HepG2 (cell line): Measurements from ENCODE around the gene TGM5. TPM values are rescaled to one million over a fixed set of nuclear protein-coding genes. Genes with fewer than 3 reads are reported as not detected.

Experiments
- ATAC-seq: fragments of 200-7000 bp; cut with Tn5 transposase; 3 replicates; pipeline ENCODE4 v1.9.1; 2020; ENCODE audit warnings: mild to moderate bottlenecking, moderate library complexity
- BruUV-seq: library from RNA; stranded (reverse); fragments of 400-500 nt; replicated peaks from 2 replicates; lab custom pipeline; 2021; lab: Mats Ljungman, UMichigan
- CTCF ChIA-PET: fragments of 300-600 bp; formaldehyde crosslinking; extraction: SDS; loops from one replicate; lab custom pipeline; 2021; ENCODE audit warnings: low total read pairs, inconsistent platforms, low intra/inter-chr PET ratio; lab: Yijun Ruan, JAX
- POLR2A ChIA-PET: fragments of 350-600 bp; sonication (Branson Sonifier 250); formaldehyde crosslinking; loops from one replicate; lab custom pipeline; 2020; ENCODE audit warnings: antibody characterized with exemption, inconsistent platforms; lab: Yijun Ruan, JAX
- DNase-seq: peaks from one replicate; pipeline ENCODE4 v3.0.0-alpha.2; 2015; ENCODE audit warnings: low spot score
- FAIRE-seq: peaks from 3 replicates; lab custom pipeline; 2011; peaks lifted over from hg19 to GRCh38; lab: Jason Lieb, UNC
- H2AFZ ChIP-seq: one replicate; pipeline ENCODE4 v1.6.1; 2011; ENCODE audit warnings: low read length, inconsistent platforms
- H3K27ac ChIP-seq: fragments of 300-600 bp; 3 replicates; pipeline ENCODE4 v1.8.0; 2011; ENCODE audit warnings: mixed run types, mild to moderate bottlenecking, mixed read lengths, low read length, inconsistent platforms; ENCODE audit not compliant: insufficient read depth; ENCODE audit errors: extremely low read length
- H3K27me3 ChIP-seq, 2 experiments: fragments of 200-600 bp in 1 of 2; 2 replicates in 1 of 2; 3 replicates in 1 of 2; pipeline versions ENCODE4 v1.6.0 to v1.8.0; 2011; ENCODE audit warnings: low read length in 2 of 2, mild to moderate bottlenecking in 2 of 2, moderate library complexity in 2 of 2, inconsistent platforms in 1 of 2; ENCODE audit not compliant: insufficient read depth in 2 of 2, control insufficient read depth in 1 of 2
- H3K36me3 ChIP-seq, 2 experiments: fragments of 200-600 bp in 1 of 2; replicated peaks in 1 of 2; 2 replicates in 1 of 2; 3 replicates in 1 of 2; pipeline versions ENCODE4 v1.5.1 to v1.8.0; 2011; ENCODE audit warnings: low read length in 2 of 2, inconsistent platforms in 1 of 2; ENCODE audit not compliant: insufficient read depth in 2 of 2, control insufficient read depth in 1 of 2
- H3K4me1 ChIP-seq: 2 replicates; pipeline ENCODE4 v1.5.1; 2012; ENCODE audit warnings: low read length, inconsistent platforms; ENCODE audit not compliant: insufficient read depth
- H3K4me2 ChIP-seq: 2 replicates; pipeline ENCODE4 v1.6.0; 2011; ENCODE audit warnings: low read depth, low read length, inconsistent platforms
- H3K4me3 ChIP-seq, 3 experiments: fragments of 200-600 bp in 1 of 3; sonication (generic), shearing (Covaris generic) in 1 of 3; replicated peaks in 1 of 3; 2 replicates each; pipeline ENCODE4 v1.5.1; 2011 to 2016; ENCODE audit warnings: low read length in 3 of 3, inconsistent platforms in 2 of 3, low read depth in 2 of 3, mild to moderate bottlenecking in 2 of 3, control low read depth in 1 of 3, mixed read lengths in 1 of 3; ENCODE audit not compliant: insufficient read depth in 1 of 3
- H3K79me2 ChIP-seq: one replicate; pipeline ENCODE4 v1.6.1; 2011; ENCODE audit warnings: low read length, inconsistent platforms; ENCODE audit not compliant: insufficient read depth
- H3K9ac ChIP-seq: 2 replicates; pipeline ENCODE4 v1.6.0; 2011; ENCODE audit warnings: mild to moderate bottlenecking, low read depth, low read length, inconsistent platforms; ENCODE audit not compliant: insufficient read depth
- H3K9me3 ChIP-seq: 2 replicates; pipeline ENCODE4 v1.5.1; 2012; ENCODE audit warnings: mild to moderate bottlenecking, low read length
- H4K20me1 ChIP-seq: 2 replicates; pipeline ENCODE4 v1.6.0; 2011; ENCODE audit warnings: inconsistent platforms, mild to moderate bottlenecking, low read length, moderate library complexity; ENCODE audit not compliant: insufficient read depth
- DNMT1 ChIP-seq: sonication (generic); formaldehyde crosslinking; IDR thresholded peaks from 2 replicates; pipeline ENCODE4 v1.5.1; 2020; ENCODE audit warnings: mild to moderate bottlenecking, missing genetic modification reagents
- ZFP36L2 ChIP-seq: sonication (generic); formaldehyde crosslinking; IDR thresholded peaks from 2 replicates; pipeline ENCODE4 v1.4.0; 2020; ENCODE audit warnings: missing genetic modification reagents
- WGBS: methylation state at CpG from one replicate; pipeline ENCODE4 v1.1.6; 2017; ENCODE audit warnings: low lambda C conversion rate; 5-methylcytosine and 5-hydroxymethylcytosine counted together
- in situ Hi-C: cut with HindIII; loops from 2 replicates; pipeline ENCODE4 v1.10.0; 2017; ENCODE audit warnings: low pct_unique_long_range_greater_than_20kb; ENCODE audit not compliant: extremely low pct_ligation_motif_present
- intact Hi-C: fragments of 100-400 bp; cut with micrococcal nuclease; formaldehyde crosslinking; loops from one replicate; pipeline ENCODE4 v1.10.0; 2022; ENCODE audit not compliant: unreplicated experiment
- polyA plus RNA-seq, 8 experiments: library from polyadenylated mRNA; depleted of rRNA in 3 of 8; stranded (reverse) in 7 of 8; unstranded in 1 of 8; fragments of >200 nt; fragmentation: Illumina TruSeq in 4 of 8; extraction: Trizol in 4 of 8; gene quantifications; 2 replicates each; pipeline versions ENCODE4 v1.2.1 to v1.2.3, GENCODE V29; 2011 to 2016; ENCODE audit warnings: low read depth in 4 of 8, missing spikeins in 1 of 8, mixed read lengths in 1 of 8; ENCODE audit not compliant: insufficient read depth in 1 of 8
- total RNA-seq, 5 experiments: library from RNA; depleted of rRNA; stranded (reverse); fragments of >200 nt; fragmentation: Illumina TruSeq; extraction: Trizol; gene quantifications; 2 replicates each; pipeline ENCODE4 v1.2.3, GENCODE V29; 2016; ENCODE audit warnings: low read depth in 1 of 5
- TF ChIP-seq, protein P1 (sequence below): sonication (generic); formaldehyde crosslinking; IDR thresholded peaks from 2 replicates; pipeline ENCODE4 v1.4.0; 2020; ENCODE audit warnings: missing genetic modification reagents
- TF ChIP-seq, protein P2 (sequence below): sonication (generic); formaldehyde crosslinking; IDR thresholded peaks from 2 replicates; pipeline ENCODE4 v1.5.0; 2020; ENCODE audit warnings: mild to moderate bottlenecking, missing genetic modification reagents, moderate library complexity

Gene TGM5
- total and polyA plus RNA-seq, 2 of the 13 experiments (the other 11 are each of a cell fraction or from before 2014, with no cell fraction given): 0.18 to 0.65 TPM

DNA sequence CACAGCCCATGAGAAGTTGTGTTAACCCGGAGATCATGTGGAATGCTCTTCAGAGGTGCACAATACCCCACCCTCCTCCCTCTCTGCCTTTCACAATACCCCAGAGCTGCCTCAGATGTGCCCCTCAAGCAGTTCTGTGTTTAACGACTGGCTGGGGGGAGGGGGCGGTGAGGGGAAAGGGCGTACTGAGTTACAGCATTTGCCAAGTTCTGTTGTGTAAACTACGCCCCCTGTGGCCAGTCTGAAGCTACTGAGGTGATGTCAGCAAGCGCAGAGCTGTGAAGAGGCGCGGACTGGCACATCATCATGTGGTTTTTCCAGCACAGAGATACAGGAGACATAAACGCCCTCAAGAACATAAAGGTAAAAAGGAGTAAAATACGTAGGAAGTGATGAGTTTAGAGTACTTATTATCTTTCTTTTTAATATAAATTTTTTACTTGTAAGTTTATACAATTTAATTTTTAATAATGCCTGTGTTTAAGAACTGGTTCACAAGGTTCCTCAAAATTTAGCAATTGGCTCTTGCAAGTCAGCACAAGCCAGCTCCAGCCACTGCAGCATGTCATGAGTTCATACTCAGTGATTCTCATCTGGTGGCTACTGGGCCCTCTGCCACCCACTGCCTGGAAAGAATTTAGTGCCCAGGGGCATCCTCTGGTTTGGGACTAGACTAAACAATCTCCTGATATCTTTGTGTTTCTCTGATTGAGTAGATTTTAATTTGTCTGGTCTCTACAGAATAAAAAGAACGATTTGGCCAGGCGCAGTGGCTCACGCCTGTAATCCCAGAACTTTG, 47.6 kb downstream of the TGM5 start:
- Histone ChIP-seq H3K36me3 (no peaks in the 10 kb centered on the region), H3K4me2 (no peak overlapping the region), H3K27ac (no peak overlapping the region), H3K9ac (no peak overlapping the region), H3K4me3 (no peak overlapping the region), H4K20me1 (no peaks in the 10 kb centered on the region), H3K27me3 (peaks cover 0 to 8% of the 10 kb centered on the region in 2 experiments; a peak in 3 of 5 replicates), H2AFZ (no peak overlapping the region), H3K9me3 (no peaks in the 10 kb centered on the region), H3K4me1 (0 out of 2 replicates have a peak, but pooled peaks cover 11% of the 10 kb centered on the region), H3K79me2 (no peaks in the 10 kb centered on the region)
- no TSS peak for BruUV-seq
- in situ Hi-C loops (loop anchor here (25.0 kb wide), 1 partner anchor 507 kb away; no protein-coding TSS in a partner anchor), intact Hi-C loops (no loop called here)
- FAIRE-seq (no peak), ATAC-seq (no peak), DNase-seq (no peak)
- POLR2A ChIA-PET: no interaction called here
- no peak for TF ChIP-seq ZFP36L2
- TF ChIP-seq, protein P1, sequence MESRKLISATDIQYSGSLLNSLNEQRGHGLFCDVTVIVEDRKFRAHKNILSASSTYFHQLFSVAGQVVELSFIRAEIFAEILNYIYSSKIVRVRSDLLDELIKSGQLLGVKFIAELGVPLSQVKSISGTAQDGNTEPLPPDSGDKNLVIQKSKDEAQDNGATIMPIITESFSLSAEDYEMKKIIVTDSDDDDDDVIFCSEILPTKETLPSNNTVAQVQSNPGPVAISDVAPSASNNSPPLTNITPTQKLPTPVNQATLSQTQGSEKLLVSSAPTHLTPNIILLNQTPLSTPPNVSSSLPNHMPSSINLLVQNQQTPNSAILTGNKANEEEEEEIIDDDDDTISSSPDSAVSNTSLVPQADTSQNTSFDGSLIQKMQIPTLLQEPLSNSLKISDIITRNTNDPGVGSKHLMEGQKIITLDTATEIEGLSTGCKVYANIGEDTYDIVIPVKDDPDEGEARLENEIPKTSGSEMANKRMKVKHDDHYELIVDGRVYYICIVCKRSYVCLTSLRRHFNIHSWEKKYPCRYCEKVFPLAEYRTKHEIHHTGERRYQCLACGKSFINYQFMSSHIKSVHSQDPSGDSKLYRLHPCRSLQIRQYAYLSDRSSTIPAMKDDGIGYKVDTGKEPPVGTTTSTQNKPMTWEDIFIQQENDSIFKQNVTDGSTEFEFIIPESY (CRISPR knock-in tag): peak; percentile 27; the same call in 1 of the 2 replicates
- TF ChIP-seq, protein P2, sequence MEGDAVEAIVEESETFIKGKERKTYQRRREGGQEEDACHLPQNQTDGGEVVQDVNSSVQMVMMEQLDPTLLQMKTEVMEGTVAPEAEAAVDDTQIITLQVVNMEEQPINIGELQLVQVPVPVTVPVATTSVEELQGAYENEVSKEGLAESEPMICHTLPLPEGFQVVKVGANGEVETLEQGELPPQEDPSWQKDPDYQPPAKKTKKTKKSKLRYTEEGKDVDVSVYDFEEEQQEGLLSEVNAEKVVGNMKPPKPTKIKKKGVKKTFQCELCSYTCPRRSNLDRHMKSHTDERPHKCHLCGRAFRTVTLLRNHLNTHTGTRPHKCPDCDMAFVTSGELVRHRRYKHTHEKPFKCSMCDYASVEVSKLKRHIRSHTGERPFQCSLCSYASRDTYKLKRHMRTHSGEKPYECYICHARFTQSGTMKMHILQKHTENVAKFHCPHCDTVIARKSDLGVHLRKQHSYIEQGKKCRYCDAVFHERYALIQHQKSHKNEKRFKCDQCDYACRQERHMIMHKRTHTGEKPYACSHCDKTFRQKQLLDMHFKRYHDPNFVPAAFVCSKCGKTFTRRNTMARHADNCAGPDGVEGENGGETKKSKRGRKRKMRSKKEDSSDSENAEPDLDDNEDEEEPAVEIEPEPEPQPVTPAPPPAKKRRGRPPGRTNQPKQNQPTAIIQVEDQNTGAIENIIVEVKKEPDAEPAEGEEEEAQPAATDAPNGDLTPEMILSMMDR (CRISPR knock-in tag): peak; percentile 29; the same call in 1 of the 2 replicates
- TF ChIP-seq DNMT1 (CRISPR knock-in tag): no peak
- WGBS: 36% methylated on average over 13 of the region's 13 CpGs
- CTCF ChIA-PET: no interaction called here
